GM23338 (cell line): ENCODE measurements around the gene CDH5. TPM values are rescaled to one million over a fixed set of nuclear protein-coding genes. Genes with fewer than 3 reads are reported as not detected.

ENCODE experiments used
- ATAC-seq: fragments of 200-7000 bp; cut with Tn5 transposase; 3 replicates; pipeline ENCODE4 v1.9.1; 2020
- DNase-seq: peaks from one replicate; pipeline ENCODE4 v3.0.0-alpha.2; 2015; ENCODE audit warnings: low spot score
- H2AFZ ChIP-seq: fragments of 200-600 bp; sonication (generic); 2 replicates; pipeline ENCODE4 v1.8.0; 2016; ENCODE audit warnings: antibody characterized with exemption, mild to moderate bottlenecking, moderate library complexity
- H3F3A ChIP-seq: fragments of 200-600 bp; sonication (generic); replicated peaks from 2 replicates; pipeline ENCODE4 v1.8.0; 2017; ENCODE audit warnings: antibody characterized with exemption, mixed run types, low read depth
- H3K27ac ChIP-seq: fragments of 200-600 bp; sonication (generic); 2 replicates; pipeline ENCODE4 v1.6.1; 2016; ENCODE audit warnings: low read depth
- H3K27me3 ChIP-seq: fragments of 200-600 bp; sonication (generic); 2 replicates; pipeline ENCODE4 v1.8.0; 2016; ENCODE audit warnings: mild to moderate bottlenecking, mixed run types, moderate library complexity; ENCODE audit not compliant: insufficient read depth
- H3K36me3 ChIP-seq: fragments of 200-600 bp; sonication (generic); 2 replicates; pipeline ENCODE4 v1.8.0; 2016; ENCODE audit warnings: mild to moderate bottlenecking; ENCODE audit not compliant: insufficient read depth
- H3K4me1 ChIP-seq: fragments of 200-600 bp; sonication (generic); 2 replicates; pipeline ENCODE4 v1.8.0; 2016; ENCODE audit warnings: mild to moderate bottlenecking, moderate library complexity; ENCODE audit not compliant: insufficient read depth
- H3K4me2 ChIP-seq: fragments of 200-600 bp; sonication (generic); 2 replicates; pipeline ENCODE4 v1.7.1; 2017; ENCODE audit warnings: mixed run types
- H3K4me3 ChIP-seq: fragments of 200-600 bp; sonication (generic); 2 replicates; pipeline ENCODE4 v1.6.1; 2016; ENCODE audit warnings: mixed run types
- H3K79me2 ChIP-seq: fragments of 200-600 bp; sonication (generic); replicated peaks from 2 replicates; pipeline ENCODE4 v1.8.0; 2017; ENCODE audit warnings: mild to moderate bottlenecking; ENCODE audit not compliant: insufficient read depth
- H3K9me2 ChIP-seq: fragments of 200-600 bp; sonication (generic); 2 replicates; pipeline ENCODE4 v1.8.0; 2017; ENCODE audit not compliant: insufficient read depth
- H4K20me1 ChIP-seq: fragments of 200-600 bp; sonication (generic); replicated peaks from 2 replicates; pipeline ENCODE4 v1.8.0; 2017; ENCODE audit warnings: mild to moderate bottlenecking; ENCODE audit not compliant: insufficient read depth
- H3K27ac Mint-ChIP-seq: 2 replicates; pipeline ENCODE4 v1.8.0; 2020; ENCODE audit warnings: inconsistent platforms, mild to moderate bottlenecking, moderate library complexity, mixed read lengths
- H3K27me3 Mint-ChIP-seq: 3 replicates; pipeline ENCODE4 v1.8.0; 2022; ENCODE audit warnings: low read depth, mild to moderate bottlenecking, moderate library complexity, mixed read lengths, inconsistent platforms; ENCODE audit not compliant: insufficient read depth, poor library complexity
- H3K36me3 Mint-ChIP-seq: 3 replicates; pipeline ENCODE4 v1.8.0; 2021; ENCODE audit warnings: low read depth, mild to moderate bottlenecking, inconsistent platforms, moderate library complexity, mixed read lengths
- H3K4me1 Mint-ChIP-seq: 3 replicates; pipeline ENCODE4 v1.8.0; 2020; ENCODE audit warnings: mild to moderate bottlenecking, inconsistent platforms, mixed read lengths
- H3K4me3 Mint-ChIP-seq: 3 replicates; pipeline ENCODE4 v1.8.0; 2021; ENCODE audit warnings: moderate library complexity, mild to moderate bottlenecking, inconsistent platforms, mixed read lengths
- H3K9me3 Mint-ChIP-seq: 3 replicates; pipeline ENCODE4 v1.8.0; 2020; ENCODE audit warnings: moderate library complexity, mild to moderate bottlenecking, inconsistent platforms, mixed read lengths
- CREB1 ChIP-seq: fragments of 250-450 bp; sonication (Bioruptor Pico); IDR thresholded peaks from 2 replicates; pipeline ENCODE4 v1.5.0; 2020; ENCODE audit warnings: low read depth, mild to moderate bottlenecking, moderate library complexity
- EZH2 ChIP-seq: fragments of 200-600 bp; sonication (generic); IDR thresholded peaks from one replicate; pipeline ENCODE4 v1.8.0; 2017; ENCODE audit warnings: antibody characterized with exemption, mild to moderate bottlenecking, low read depth; ENCODE audit not compliant: unreplicated experiment
- EZH2phosphoT487 ChIP-seq: fragments of 200-600 bp; sonication (generic); IDR thresholded peaks from one replicate; pipeline ENCODE4 v1.8.1; 2018; ENCODE audit warnings: antibody characterized with exemption; ENCODE audit not compliant: unreplicated experiment
- JUNB ChIP-seq: IDR thresholded peaks from one replicate; pipeline ENCODE4 v1.6.1; 2016; ENCODE audit warnings: antibody characterized with exemption; ENCODE audit not compliant: unreplicated experiment
- NANOG ChIP-seq: IDR thresholded peaks from 2 replicates; pipeline ENCODE4 v1.6.1; 2016; ENCODE audit warnings: antibody characterized with exemption, borderline replicate concordance
- POLR2AphosphoS5 ChIP-seq: IDR thresholded peaks from 2 replicates; pipeline ENCODE4 v1.6.1; 2016; ENCODE audit warnings: antibody characterized with exemption, low read depth
- STAT1 ChIP-seq: IDR thresholded peaks from one replicate; pipeline ENCODE4 v1.6.1; 2016; ENCODE audit warnings: antibody characterized with exemption; ENCODE audit not compliant: unreplicated experiment
- ZNF114 ChIP-seq: fragments of 250-450 bp; sonication (Bioruptor Pico); IDR thresholded peaks from 2 replicates; pipeline ENCODE4 v1.5.0; 2020; ENCODE audit warnings: mild to moderate bottlenecking, moderate library complexity
- ZNF331 ChIP-seq: fragments of 250-450 bp; sonication (Bioruptor Pico); IDR thresholded peaks from 2 replicates; pipeline ENCODE4 v1.5.0; 2020; ENCODE audit warnings: low read depth, mild to moderate bottlenecking, moderate library complexity
- polyA plus RNA-seq: library from polyadenylated mRNA; unstranded; fragments of >200 nt; fragmentation: Nextera tagmentation; extraction: Ambion mirVana; gene quantifications from 2 replicates; pipeline ENCODE4 v1.2.1, GENCODE V29; 2016
- total RNA-seq: library from RNA; depleted of rRNA; stranded (reverse); fragments of >200 nt; shearing (Covaris generic); gene quantifications from 2 replicates; pipeline ENCODE4 v1.2.3, GENCODE V29; 2014
- TF ChIP-seq, protein P1 (sequence below): fragments of 250-450 bp; sonication (Bioruptor Pico); IDR thresholded peaks from 2 replicates; pipeline ENCODE4 v1.5.0; 2020; ENCODE audit warnings: mild to moderate bottlenecking, moderate library complexity
- TF ChIP-seq, protein P2 (sequence below): IDR thresholded peaks from one replicate; pipeline ENCODE4 v1.6.1; 2018; ENCODE audit warnings: antibody characterized with exemption; ENCODE audit not compliant: unreplicated experiment
- TF ChIP-seq, protein P3 (sequence below): IDR thresholded peaks from 2 replicates; pipeline ENCODE4 v1.6.1; 2016; ENCODE audit warnings: antibody characterized with exemption
- TF ChIP-seq, protein P4 (sequence below), 2 experiments: fragments of 200-600 bp in 1 of 2; sonication (generic) in 1 of 2; conservative IDR thresholded peaks; 2 replicates each; pipeline versions ENCODE4 v1.5.1 to v1.6.1; 2016 to 2017; ENCODE audit warnings: antibody characterized with exemption in 2 of 2, low read depth in 2 of 2, mild to moderate bottlenecking in 2 of 2, moderate library complexity in 1 of 2

Gene CDH5
- total and polyA plus RNA-seq, 2 experiments from 2014 or later: 0.18 TPM; not detected in 1

DNA sequence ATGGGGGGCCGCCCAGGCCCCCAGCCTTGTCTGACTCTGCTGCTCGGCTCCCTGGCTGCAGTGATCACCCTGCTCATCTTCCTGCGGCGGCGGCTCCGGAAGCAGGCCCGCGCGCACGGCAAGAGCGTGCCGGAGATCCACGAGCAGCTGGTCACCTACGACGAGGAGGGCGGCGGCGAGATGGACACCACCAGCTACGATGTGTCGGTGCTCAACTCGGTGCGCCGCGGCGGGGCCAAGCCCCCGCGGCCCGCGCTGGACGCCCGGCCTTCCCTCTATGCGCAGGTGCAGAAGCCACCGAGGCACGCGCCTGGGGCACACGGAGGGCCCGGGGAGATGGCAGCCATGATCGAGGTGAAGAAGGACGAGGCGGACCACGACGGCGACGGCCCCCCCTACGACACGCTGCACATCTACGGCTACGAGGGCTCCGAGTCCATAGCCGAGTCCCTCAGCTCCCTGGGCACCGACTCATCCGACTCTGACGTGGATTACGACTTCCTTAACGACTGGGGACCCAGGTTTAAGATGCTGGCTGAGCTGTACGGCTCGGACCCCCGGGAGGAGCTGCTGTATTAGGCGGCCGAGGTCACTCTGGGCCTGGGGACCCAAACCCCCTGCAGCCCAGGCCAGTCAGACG is 36.2 kb downstream of the CDH5 start:
- H3K4me1 ChIP-seq: 0 out of 2 replicates have a peak, but pooled peaks cover 4% of the 10 kb centered on the region
- H3K27ac ChIP-seq: no peak overlapping the region
- no peaks in the 10 kb centered on the region for H3K79me2 ChIP-seq
- Mint-ChIP-seq H3K9me3 (peaks cover 13% of the 10 kb centered on the region), H3K27me3 (peaks cover 13% of the 10 kb centered on the region), H3K36me3 (no peaks in the 10 kb centered on the region), H3K27ac (no peak overlapping the region), H3K4me1 (peaks cover 21% of the 10 kb centered on the region), H3K4me3 (no peak overlapping the region)
- TF ChIP-seq EZH2phosphoT487: no peak
- TF ChIP-seq, protein P1, sequence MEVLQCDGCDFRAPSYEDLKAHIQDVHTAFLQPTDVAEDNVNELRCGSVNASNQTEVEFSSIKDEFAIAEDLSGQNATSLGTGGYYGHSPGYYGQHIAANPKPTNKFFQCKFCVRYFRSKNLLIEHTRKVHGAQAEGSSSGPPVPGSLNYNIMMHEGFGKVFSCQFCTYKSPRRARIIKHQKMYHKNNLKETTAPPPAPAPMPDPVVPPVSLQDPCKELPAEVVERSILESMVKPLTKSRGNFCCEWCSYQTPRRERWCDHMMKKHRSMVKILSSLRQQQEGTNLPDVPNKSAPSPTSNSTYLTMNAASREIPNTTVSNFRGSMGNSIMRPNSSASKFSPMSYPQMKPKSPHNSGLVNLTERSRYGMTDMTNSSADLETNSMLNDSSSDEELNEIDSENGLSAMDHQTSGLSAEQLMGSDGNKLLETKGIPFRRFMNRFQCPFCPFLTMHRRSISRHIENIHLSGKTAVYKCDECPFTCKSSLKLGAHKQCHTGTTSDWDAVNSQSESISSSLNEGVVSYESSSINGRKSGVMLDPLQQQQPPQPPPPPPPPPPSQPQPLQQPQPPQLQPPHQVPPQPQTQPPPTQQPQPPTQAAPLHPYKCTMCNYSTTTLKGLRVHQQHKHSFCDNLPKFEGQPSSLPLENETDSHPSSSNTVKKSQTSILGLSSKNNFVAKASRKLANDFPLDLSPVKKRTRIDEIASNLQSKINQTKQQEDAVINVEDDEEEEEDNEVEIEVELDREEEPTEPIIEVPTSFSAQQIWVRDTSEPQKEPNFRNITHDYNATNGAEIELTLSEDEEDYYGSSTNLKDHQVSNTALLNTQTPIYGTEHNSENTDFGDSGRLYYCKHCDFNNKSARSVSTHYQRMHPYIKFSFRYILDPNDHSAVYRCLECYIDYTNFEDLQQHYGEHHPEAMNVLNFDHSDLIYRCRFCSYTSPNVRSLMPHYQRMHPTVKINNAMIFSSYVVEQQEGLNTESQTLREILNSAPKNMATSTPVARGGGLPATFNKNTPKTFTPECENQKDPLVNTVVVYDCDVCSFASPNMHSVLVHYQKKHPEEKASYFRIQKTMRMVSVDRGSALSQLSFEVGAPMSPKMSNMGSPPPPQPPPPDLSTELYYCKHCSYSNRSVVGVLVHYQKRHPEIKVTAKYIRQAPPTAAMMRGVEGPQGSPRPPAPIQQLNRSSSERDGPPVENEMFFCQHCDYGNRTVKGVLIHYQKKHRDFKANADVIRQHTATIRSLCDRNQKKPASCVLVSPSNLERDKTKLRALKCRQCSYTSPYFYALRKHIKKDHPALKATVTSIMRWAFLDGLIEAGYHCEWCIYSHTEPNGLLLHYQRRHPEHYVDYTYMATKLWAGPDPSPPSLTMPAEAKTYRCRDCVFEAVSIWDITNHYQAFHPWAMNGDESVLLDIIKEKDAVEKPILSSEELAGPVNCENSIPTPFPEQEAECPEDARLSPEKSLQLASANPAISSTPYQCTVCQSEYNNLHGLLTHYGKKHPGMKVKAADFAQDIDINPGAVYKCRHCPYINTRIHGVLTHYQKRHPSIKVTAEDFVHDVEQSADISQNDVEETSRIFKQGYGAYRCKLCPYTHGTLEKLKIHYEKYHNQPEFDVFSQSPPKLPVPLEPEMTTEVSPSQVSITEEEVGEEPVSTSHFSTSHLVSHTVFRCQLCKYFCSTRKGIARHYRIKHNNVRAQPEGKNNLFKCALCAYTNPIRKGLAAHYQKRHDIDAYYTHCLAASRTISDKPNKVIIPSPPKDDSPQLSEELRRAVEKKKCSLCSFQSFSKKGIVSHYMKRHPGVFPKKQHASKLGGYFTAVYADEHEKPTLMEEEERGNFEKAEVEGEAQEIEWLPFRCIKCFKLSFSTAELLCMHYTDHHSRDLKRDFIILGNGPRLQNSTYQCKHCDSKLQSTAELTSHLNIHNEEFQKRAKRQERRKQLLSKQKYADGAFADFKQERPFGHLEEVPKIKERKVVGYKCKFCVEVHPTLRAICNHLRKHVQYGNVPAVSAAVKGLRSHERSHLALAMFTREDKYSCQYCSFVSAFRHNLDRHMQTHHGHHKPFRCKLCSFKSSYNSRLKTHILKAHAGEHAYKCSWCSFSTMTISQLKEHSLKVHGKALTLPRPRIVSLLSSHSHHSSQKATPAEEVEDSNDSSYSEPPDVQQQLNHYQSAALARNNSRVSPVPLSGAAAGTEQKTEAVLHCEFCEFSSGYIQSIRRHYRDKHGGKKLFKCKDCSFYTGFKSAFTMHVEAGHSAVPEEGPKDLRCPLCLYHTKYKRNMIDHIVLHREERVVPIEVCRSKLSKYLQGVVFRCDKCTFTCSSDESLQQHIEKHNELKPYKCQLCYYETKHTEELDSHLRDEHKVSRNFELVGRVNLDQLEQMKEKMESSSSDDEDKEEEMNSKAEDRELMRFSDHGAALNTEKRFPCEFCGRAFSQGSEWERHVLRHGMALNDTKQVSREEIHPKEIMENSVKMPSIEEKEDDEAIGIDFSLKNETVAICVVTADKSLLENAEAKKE: no peak
- TF ChIP-seq, protein P2, sequence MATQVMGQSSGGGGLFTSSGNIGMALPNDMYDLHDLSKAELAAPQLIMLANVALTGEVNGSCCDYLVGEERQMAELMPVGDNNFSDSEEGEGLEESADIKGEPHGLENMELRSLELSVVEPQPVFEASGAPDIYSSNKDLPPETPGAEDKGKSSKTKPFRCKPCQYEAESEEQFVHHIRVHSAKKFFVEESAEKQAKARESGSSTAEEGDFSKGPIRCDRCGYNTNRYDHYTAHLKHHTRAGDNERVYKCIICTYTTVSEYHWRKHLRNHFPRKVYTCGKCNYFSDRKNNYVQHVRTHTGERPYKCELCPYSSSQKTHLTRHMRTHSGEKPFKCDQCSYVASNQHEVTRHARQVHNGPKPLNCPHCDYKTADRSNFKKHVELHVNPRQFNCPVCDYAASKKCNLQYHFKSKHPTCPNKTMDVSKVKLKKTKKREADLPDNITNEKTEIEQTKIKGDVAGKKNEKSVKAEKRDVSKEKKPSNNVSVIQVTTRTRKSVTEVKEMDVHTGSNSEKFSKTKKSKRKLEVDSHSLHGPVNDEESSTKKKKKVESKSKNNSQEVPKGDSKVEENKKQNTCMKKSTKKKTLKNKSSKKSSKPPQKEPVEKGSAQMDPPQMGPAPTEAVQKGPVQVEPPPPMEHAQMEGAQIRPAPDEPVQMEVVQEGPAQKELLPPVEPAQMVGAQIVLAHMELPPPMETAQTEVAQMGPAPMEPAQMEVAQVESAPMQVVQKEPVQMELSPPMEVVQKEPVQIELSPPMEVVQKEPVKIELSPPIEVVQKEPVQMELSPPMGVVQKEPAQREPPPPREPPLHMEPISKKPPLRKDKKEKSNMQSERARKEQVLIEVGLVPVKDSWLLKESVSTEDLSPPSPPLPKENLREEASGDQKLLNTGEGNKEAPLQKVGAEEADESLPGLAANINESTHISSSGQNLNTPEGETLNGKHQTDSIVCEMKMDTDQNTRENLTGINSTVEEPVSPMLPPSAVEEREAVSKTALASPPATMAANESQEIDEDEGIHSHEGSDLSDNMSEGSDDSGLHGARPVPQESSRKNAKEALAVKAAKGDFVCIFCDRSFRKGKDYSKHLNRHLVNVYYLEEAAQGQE: no peak
- TF ChIP-seq POLR2AphosphoS5: no peak
- TF ChIP-seq STAT1: no peak
- TF ChIP-seq, protein P3, sequence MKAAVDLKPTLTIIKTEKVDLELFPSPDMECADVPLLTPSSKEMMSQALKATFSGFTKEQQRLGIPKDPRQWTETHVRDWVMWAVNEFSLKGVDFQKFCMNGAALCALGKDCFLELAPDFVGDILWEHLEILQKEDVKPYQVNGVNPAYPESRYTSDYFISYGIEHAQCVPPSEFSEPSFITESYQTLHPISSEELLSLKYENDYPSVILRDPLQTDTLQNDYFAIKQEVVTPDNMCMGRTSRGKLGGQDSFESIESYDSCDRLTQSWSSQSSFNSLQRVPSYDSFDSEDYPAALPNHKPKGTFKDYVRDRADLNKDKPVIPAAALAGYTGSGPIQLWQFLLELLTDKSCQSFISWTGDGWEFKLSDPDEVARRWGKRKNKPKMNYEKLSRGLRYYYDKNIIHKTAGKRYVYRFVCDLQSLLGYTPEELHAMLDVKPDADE: no peak
- TF ChIP-seq NANOG: no peak
- no peak for TF ChIP-seq ZNF114 (CRISPR knock-in tag)
- no peak for TF ChIP-seq CREB1 (CRISPR knock-in tag)
- TF ChIP-seq, protein P4, sequence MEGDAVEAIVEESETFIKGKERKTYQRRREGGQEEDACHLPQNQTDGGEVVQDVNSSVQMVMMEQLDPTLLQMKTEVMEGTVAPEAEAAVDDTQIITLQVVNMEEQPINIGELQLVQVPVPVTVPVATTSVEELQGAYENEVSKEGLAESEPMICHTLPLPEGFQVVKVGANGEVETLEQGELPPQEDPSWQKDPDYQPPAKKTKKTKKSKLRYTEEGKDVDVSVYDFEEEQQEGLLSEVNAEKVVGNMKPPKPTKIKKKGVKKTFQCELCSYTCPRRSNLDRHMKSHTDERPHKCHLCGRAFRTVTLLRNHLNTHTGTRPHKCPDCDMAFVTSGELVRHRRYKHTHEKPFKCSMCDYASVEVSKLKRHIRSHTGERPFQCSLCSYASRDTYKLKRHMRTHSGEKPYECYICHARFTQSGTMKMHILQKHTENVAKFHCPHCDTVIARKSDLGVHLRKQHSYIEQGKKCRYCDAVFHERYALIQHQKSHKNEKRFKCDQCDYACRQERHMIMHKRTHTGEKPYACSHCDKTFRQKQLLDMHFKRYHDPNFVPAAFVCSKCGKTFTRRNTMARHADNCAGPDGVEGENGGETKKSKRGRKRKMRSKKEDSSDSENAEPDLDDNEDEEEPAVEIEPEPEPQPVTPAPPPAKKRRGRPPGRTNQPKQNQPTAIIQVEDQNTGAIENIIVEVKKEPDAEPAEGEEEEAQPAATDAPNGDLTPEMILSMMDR (conservative IDR thresholded peaks at IDR 0.05; ENCODE audit: low read depth in 2 of 2): no peak
- no peak for TF ChIP-seq EZH2
- TF ChIP-seq ZNF331 (CRISPR knock-in tag): no peak
- no peak for TF ChIP-seq JUNB
- H4K20me1 ChIP-seq: no peaks in the 10 kb centered on the region
- ATAC-seq (no peak), DNase-seq (no peak)
- H3K27me3 ChIP-seq: peaks cover 9% of the 10 kb centered on the region; the same call in 1 of the 2 replicates
- H3F3A ChIP-seq: no peaks in the 10 kb centered on the region
- H2AFZ ChIP-seq: no peak overlapping the region
- H3K9me2 ChIP-seq: no peaks in the 10 kb centered on the region
- H3K4me2 ChIP-seq: no peak overlapping the region
- H3K4me3 ChIP-seq: no peak overlapping the region
- no peaks in the 10 kb centered on the region for H3K36me3 ChIP-seq
